GM12878 (cell line): ENCODE results near the gene QSOX2.

Experiments used
- CBX5 ChIP-seq: sonication (generic); IDR thresholded peaks from 2 replicates; pipeline ENCODE4 v1.6.1; 2016; ENCODE audit warnings: low read depth, moderate library complexity, mild to moderate bottlenecking, inconsistent platforms
- CHD1 ChIP-seq: IDR thresholded peaks from 2 replicates; pipeline ENCODE4 v1.6.1; 2012; ENCODE audit warnings: low read depth, low read length, improper control_type of control experiment
- EGR1 ChIP-seq, 2 experiments: IDR thresholded peaks; 1 replicate in 1 of 2; 2 replicates in 1 of 2; pipeline ENCODE4 v1.6.1; 2011 to 2012; ENCODE audit warnings: low read depth in 2 of 2, low read length in 2 of 2, borderline replicate concordance in 1 of 2, mild to moderate bottlenecking in 1 of 2, moderate library complexity in 1 of 2
- EP300 ChIP-seq, 2 experiments: fragments of 150-350 bp in 1 of 2; IDR thresholded peaks; 2 replicates each; pipeline ENCODE4 v1.6.1; 2011 to 2012; ENCODE audit warnings: low read depth in 2 of 2, low read length in 2 of 2, borderline replicate concordance in 1 of 2, improper control_type of control experiment in 1 of 2, inconsistent platforms in 1 of 2; ENCODE audit not compliant: control insufficient read depth in 1 of 2
- FOS ChIP-seq: IDR thresholded peaks from 3 replicates; pipeline ENCODE4 v1.6.1; 2011; ENCODE audit warnings: borderline replicate concordance; ENCODE audit not compliant: insufficient read length; ENCODE audit errors: extremely low read depth
- HDAC2 ChIP-seq: fragments of 200-600 bp; sonication (generic); IDR thresholded peaks from 2 replicates; pipeline ENCODE4 v1.6.1; 2017
- POLR2A ChIP-seq: IDR thresholded peaks from 2 replicates; pipeline ENCODE4 v1.6.1; 2011; ENCODE audit warnings: low read depth, mild to moderate bottlenecking, low read length
- SIX5 ChIP-seq: IDR thresholded peaks from 2 replicates; pipeline ENCODE4 v1.6.1; 2011; ENCODE audit warnings: mild to moderate bottlenecking, low read depth, low read length, moderate library complexity; ENCODE audit not compliant: severe bottlenecking
- TF ChIP-seq, protein P1 (sequence below), 3 experiments: IDR thresholded peaks in 2 of 3; conservative IDR thresholded peaks in 1 of 3; 2 replicates each; pipeline ENCODE4 v1.5.1; 2011; ENCODE audit warnings: low read depth in 3 of 3, low read length in 3 of 3, mild to moderate bottlenecking in 3 of 3, control low read depth in 2 of 3, moderate library complexity in 2 of 3, inconsistent platforms in 1 of 3, mixed read lengths in 1 of 3; ENCODE audit not compliant: control insufficient read depth in 2 of 3, insufficient read depth in 1 of 3; ENCODE audit errors: extremely low read depth in 1 of 3
- TF ChIP-seq, protein P2 (sequence below): fragments of 450-650 bp; conservative IDR thresholded peaks from 2 replicates; pipeline ENCODE4 v1.6.1; 2017; ENCODE audit warnings: mild to moderate bottlenecking, moderate library complexity
- TF ChIP-seq, protein P3 (sequence below): fragments of 450-650 bp; IDR thresholded peaks from 2 replicates; pipeline ENCODE4 v1.6.1; 2016; ENCODE audit warnings: mild to moderate bottlenecking, moderate library complexity, borderline replicate concordance
- TF ChIP-seq, protein P4 (sequence below): IDR thresholded peaks from 2 replicates; pipeline ENCODE4 v1.6.1; 2012; ENCODE audit warnings: mild to moderate bottlenecking, low read depth, low read length
- TF ChIP-seq, protein P5 (sequence below): fragments of 450-650 bp; IDR thresholded peaks from 2 replicates; pipeline ENCODE4 v1.6.1; 2017; ENCODE audit warnings: mild to moderate bottlenecking

DNA sequence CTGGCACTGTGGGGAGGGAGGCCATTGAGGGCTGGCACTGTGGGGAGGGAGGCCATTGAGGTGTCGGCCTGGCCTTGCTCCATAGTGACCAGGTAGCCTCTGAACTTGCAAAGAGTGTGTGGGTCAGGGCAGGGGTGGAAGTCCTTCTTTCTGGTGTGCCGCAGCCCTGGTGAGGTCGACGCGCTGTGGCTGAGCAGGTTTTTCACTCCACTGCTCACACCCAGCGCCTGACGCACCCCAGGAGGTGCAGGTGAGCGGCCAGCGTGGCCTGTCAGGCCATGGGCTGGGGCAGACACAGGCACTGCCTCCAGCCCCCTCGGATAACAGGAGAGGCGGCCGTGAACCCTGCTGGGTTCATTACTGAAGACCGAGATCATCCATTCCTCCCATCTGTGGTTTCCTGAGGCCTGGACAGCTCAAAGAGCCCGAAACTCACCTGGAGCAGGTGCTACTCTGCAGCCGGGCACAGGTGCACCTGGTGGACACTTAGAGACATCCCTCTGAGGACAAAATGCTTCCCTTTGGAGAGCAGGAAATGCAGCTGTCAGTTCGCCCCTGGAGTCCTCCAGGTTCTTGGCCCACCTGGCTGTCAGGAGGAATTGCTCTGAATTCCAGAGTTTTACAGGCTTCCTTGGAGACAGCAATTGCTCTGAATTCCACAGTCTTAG is 73.1 kb downstream of the QSOX2 start:
- TF ChIP-seq CHD1 (no peak), POLR2A (no peak), EP300 (IDR thresholded peaks at IDR 0.05; ENCODE audit: borderline replicate concordance in 1 of 2, control insufficient read depth in 1 of 2, low read depth in 2 of 2, low read length in 2 of 2) (no peak), FOS (no peak), CBX5 (no peak), EGR1 (IDR thresholded peaks at IDR 0.05; ENCODE audit: borderline replicate concordance in 1 of 2, low read depth in 2 of 2, low read length in 2 of 2) (no peak), HDAC2 (no peak), SIX5 (no peak)
- TF ChIP-seq, protein P1, sequence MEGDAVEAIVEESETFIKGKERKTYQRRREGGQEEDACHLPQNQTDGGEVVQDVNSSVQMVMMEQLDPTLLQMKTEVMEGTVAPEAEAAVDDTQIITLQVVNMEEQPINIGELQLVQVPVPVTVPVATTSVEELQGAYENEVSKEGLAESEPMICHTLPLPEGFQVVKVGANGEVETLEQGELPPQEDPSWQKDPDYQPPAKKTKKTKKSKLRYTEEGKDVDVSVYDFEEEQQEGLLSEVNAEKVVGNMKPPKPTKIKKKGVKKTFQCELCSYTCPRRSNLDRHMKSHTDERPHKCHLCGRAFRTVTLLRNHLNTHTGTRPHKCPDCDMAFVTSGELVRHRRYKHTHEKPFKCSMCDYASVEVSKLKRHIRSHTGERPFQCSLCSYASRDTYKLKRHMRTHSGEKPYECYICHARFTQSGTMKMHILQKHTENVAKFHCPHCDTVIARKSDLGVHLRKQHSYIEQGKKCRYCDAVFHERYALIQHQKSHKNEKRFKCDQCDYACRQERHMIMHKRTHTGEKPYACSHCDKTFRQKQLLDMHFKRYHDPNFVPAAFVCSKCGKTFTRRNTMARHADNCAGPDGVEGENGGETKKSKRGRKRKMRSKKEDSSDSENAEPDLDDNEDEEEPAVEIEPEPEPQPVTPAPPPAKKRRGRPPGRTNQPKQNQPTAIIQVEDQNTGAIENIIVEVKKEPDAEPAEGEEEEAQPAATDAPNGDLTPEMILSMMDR (IDR thresholded peaks at IDR 0.05 in 2 of 3, conservative IDR thresholded peaks at IDR 0.05 in 1 of 3; ENCODE audit: control insufficient read depth in 2 of 3, extremely low read depth in 1 of 3, insufficient read depth in 1 of 3, low read depth in 3 of 3, low read length in 3 of 3): no peak
- TF ChIP-seq, protein P2, sequence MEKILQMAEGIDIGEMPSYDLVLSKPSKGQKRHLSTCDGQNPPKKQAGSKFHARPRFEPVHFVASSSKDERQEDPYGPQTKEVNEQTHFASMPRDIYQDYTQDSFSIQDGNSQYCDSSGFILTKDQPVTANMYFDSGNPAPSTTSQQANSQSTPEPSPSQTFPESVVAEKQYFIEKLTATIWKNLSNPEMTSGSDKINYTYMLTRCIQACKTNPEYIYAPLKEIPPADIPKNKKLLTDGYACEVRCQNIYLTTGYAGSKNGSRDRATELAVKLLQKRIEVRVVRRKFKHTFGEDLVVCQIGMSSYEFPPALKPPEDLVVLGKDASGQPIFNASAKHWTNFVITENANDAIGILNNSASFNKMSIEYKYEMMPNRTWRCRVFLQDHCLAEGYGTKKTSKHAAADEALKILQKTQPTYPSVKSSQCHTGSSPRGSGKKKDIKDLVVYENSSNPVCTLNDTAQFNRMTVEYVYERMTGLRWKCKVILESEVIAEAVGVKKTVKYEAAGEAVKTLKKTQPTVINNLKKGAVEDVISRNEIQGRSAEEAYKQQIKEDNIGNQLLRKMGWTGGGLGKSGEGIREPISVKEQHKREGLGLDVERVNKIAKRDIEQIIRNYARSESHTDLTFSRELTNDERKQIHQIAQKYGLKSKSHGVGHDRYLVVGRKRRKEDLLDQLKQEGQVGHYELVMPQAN: no peak
- TF ChIP-seq, protein P3, sequence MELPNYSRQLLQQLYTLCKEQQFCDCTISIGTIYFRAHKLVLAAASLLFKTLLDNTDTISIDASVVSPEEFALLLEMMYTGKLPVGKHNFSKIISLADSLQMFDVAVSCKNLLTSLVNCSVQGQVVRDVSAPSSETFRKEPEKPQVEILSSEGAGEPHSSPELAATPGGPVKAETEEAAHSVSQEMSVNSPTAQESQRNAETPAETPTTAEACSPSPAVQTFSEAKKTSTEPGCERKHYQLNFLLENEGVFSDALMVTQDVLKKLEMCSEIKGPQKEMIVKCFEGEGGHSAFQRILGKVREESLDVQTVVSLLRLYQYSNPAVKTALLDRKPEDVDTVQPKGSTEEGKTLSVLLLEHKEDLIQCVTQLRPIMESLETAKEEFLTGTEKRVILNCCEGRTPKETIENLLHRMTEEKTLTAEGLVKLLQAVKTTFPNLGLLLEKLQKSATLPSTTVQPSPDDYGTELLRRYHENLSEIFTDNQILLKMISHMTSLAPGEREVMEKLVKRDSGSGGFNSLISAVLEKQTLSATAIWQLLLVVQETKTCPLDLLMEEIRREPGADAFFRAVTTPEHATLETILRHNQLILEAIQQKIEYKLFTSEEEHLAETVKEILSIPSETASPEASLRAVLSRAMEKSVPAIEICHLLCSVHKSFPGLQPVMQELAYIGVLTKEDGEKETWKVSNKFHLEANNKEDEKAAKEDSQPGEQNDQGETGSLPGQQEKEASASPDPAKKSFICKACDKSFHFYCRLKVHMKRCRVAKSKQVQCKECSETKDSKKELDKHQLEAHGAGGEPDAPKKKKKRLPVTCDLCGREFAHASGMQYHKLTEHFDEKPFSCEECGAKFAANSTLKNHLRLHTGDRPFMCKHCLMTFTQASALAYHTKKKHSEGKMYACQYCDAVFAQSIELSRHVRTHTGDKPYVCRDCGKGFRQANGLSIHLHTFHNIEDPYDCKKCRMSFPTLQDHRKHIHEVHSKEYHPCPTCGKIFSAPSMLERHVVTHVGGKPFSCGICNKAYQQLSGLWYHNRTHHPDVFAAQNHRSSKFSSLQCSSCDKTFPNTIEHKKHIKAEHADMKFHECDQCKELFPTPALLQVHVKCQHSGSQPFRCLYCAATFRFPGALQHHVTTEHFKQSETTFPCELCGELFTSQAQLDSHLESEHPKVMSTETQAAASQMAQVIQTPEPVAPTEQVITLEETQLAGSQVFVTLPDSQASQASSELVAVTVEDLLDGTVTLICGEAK: no peak
- TF ChIP-seq, protein P4, sequence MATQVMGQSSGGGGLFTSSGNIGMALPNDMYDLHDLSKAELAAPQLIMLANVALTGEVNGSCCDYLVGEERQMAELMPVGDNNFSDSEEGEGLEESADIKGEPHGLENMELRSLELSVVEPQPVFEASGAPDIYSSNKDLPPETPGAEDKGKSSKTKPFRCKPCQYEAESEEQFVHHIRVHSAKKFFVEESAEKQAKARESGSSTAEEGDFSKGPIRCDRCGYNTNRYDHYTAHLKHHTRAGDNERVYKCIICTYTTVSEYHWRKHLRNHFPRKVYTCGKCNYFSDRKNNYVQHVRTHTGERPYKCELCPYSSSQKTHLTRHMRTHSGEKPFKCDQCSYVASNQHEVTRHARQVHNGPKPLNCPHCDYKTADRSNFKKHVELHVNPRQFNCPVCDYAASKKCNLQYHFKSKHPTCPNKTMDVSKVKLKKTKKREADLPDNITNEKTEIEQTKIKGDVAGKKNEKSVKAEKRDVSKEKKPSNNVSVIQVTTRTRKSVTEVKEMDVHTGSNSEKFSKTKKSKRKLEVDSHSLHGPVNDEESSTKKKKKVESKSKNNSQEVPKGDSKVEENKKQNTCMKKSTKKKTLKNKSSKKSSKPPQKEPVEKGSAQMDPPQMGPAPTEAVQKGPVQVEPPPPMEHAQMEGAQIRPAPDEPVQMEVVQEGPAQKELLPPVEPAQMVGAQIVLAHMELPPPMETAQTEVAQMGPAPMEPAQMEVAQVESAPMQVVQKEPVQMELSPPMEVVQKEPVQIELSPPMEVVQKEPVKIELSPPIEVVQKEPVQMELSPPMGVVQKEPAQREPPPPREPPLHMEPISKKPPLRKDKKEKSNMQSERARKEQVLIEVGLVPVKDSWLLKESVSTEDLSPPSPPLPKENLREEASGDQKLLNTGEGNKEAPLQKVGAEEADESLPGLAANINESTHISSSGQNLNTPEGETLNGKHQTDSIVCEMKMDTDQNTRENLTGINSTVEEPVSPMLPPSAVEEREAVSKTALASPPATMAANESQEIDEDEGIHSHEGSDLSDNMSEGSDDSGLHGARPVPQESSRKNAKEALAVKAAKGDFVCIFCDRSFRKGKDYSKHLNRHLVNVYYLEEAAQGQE: no peak
- TF ChIP-seq, protein P5, sequence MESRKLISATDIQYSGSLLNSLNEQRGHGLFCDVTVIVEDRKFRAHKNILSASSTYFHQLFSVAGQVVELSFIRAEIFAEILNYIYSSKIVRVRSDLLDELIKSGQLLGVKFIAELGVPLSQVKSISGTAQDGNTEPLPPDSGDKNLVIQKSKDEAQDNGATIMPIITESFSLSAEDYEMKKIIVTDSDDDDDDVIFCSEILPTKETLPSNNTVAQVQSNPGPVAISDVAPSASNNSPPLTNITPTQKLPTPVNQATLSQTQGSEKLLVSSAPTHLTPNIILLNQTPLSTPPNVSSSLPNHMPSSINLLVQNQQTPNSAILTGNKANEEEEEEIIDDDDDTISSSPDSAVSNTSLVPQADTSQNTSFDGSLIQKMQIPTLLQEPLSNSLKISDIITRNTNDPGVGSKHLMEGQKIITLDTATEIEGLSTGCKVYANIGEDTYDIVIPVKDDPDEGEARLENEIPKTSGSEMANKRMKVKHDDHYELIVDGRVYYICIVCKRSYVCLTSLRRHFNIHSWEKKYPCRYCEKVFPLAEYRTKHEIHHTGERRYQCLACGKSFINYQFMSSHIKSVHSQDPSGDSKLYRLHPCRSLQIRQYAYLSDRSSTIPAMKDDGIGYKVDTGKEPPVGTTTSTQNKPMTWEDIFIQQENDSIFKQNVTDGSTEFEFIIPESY: no peak
